Heart right ventricle (tissue), 16 donors: ENCODE measurements around the gene PIK3R1. TPM values are rescaled to one million over a fixed set of nuclear protein-coding genes. Genes with fewer than 3 reads are reported as not detected.
A peak's percentile ranks its signal among the peaks of the same experiment; 100 is the strongest.

ENCODE experiments used
- ATAC-seq, 8 donors: fragments of 200-7000 bp; cut with Tn5 transposase; one replicate each; pipeline ENCODE4 v1.9.1; 2020; ENCODE audit warnings: mild to moderate bottlenecking in 8 of 8, moderate library complexity in 8 of 8, moderate number of reproducible peaks in 1 of 8
- DNase-seq, 2 donors: peaks; one replicate each; pipeline ENCODE4 v3.0.0-alpha.2; 2020
- H3K27ac ChIP-seq, 10 donors: fragments of 200-600 bp; sonication (generic) in 2 of 10; one replicate each; pipeline versions ENCODE4 v1.5.0 to v1.8.0; 2020 to 2022; ENCODE audit warnings: mild to moderate bottlenecking in 3 of 10
- H3K27me3 ChIP-seq, 7 donors: fragments of 200-600 bp; one replicate each; pipeline ENCODE4 v1.8.0; 2021 to 2022; ENCODE audit warnings: mild to moderate bottlenecking in 2 of 7
- H3K36me3 ChIP-seq, 9 donors: fragments of 200-600 bp; sonication (generic) in 1 of 9; one replicate each; pipeline versions ENCODE4 v1.5.0 to v1.8.0; 2020 to 2022; ENCODE audit warnings: mild to moderate bottlenecking in 2 of 9
- H3K4me1 ChIP-seq, 9 donors: fragments of 200-600 bp; sonication (generic) in 1 of 9; one replicate each; pipeline versions ENCODE4 v1.5.0 to v1.8.0; 2020 to 2022; ENCODE audit warnings: mild to moderate bottlenecking in 4 of 9
- H3K4me3 ChIP-seq, 10 donors: fragments of 200-600 bp; sonication (generic) in 2 of 10; one replicate each; pipeline versions ENCODE4 v1.5.0 to v1.8.0; 2020 to 2022; ENCODE audit warnings: mild to moderate bottlenecking in 7 of 10, moderate library complexity in 2 of 10
- H3K9me3 ChIP-seq, 11 donors: fragments of 200-600 bp in 10 of 11; sonication (generic) in 2 of 11; one replicate each; pipeline versions ENCODE4 v1.5.0 to v1.8.0; 2013 to 2022; ENCODE audit warnings: mild to moderate bottlenecking in 2 of 11, control low read depth in 1 of 11, moderate library complexity in 1 of 11
- WGBS, 2 donors: extraction: QIAGEN DNeasy Blood & Tissue Kit; methylation state at CpG; one replicate each; pipeline ENCODE4 v1.1.7; 2013; ENCODE audit warnings: inconsistent platforms in 1 of 2; 5-methylcytosine and 5-hydroxymethylcytosine counted together
- intact Hi-C, 10 donors: fragments of 100-400 bp; cut with DNase I; formaldehyde crosslinking; loops; one replicate each; pipeline versions ENCODE4 v1.11.1 to v1.14.2; 2022
- long read RNA-seq, 3 donors: library from polyadenylated mRNA; unstranded; transcript quantifications; one replicate each; pipeline ENCODE4 v2.0.0, GENCODE V29; 2020 to 2021
- polyA plus RNA-seq, 2 donors: library from polyadenylated mRNA; stranded (reverse); fragments of 200-250 nt; gene quantifications; one replicate each; pipeline ENCODE4 v1.2.3, GENCODE V29; 2013
- total RNA-seq, 10 donors: library from RNA; stranded (reverse); fragmentation: NEBNext Ultra II Directional in 3 of 10; extraction: Animal tissue kit (Norgen Biotek cat#: 25700) in 3 of 10; gene quantifications; one replicate each; pipeline versions ENCODE4 v1.2.1 to v1.2.4, GENCODE V29; 2021 to 2023
- TF ChIP-seq, protein P1 (sequence below), 9 donors: fragments of 200-600 bp; sonication (generic) in 2 of 9; IDR thresholded peaks; one replicate each; pipeline versions ENCODE4 v1.5.0 to v1.8.0; 2021 to 2022; ENCODE audit warnings: antibody characterized with exemption in 9 of 9, mild to moderate bottlenecking in 5 of 9, moderate library complexity in 1 of 9
- donor health status: Arrhythmogenic right ventricular cardiomyopathy.
- donor health status: ischemic (EF 13 %, LVEDD 7.1; RV severe dilation, severe dysfunction).
- donor health status: healthy with polysubstance abuse.
- donor health status: DM: no; HTN: yes; CAD: no.
- donor health status: DM: no; HTN: no; CAD: no.
- donor health status: ischemic (EF 25% LVEDD 6.9; RV normal size, moderate dysfunction).
- donor health status: ischemic (EF 25% LVEDD 5.7; RV mildly dilated, moderate dysfunction).
- donor health status: healthy.
- donor health status: DM: yes; HTN: yes; CAD: no.
- donor health status: Ischemic cardiomyopathy.
- donor health status: ischemic (EF 35%, LVEDD 5.7; RV mildly dilated, moderate dysfunction).
- donor health status: nonischemic (EF 11% LVEDD 7.7; RV severe dilation, severe dysfunction).
- donor health status: DM: yes; HTN: yes; CAD: no.
- donor health status: PGD.
- donor health status: ischemic (EF 29% LVEDD 5.4; RV normal size, mild dysfunction).
- donor health status: nonischemic (EF 23%, LVEDD 6.1; RV moderate dilation, normal function).

PIK3R1 gene
- total RNA-seq = 100 to 1,000 TPM in 8 of 10 donors, 10 to 100 TPM in 2; 45.6 to 269 (median 148) TPM
- polyA plus RNA-seq = 10 to 100 TPM; 12.2 to 22.3 TPM
- long read RNA-seq, donor 1, full-length matches to known transcripts = 57 of 94 reads
- long read RNA-seq, donor 1, partial matches to known transcripts = 17 of 94 reads
- long read RNA-seq, donor 1, other reads (novel, unspliced or antisense) = 20 of 94 reads
- long read RNA-seq, donor 2, full-length matches to known transcripts = 107 of 160 reads
- long read RNA-seq, donor 2, partial matches to known transcripts = 31 of 160 reads
- long read RNA-seq, donor 2, other reads (novel, unspliced or antisense) = 22 of 160 reads
- long read RNA-seq, donor 3, full-length matches to known transcripts = 4 of 13 reads
- long read RNA-seq, donor 3, partial matches to known transcripts = 7 of 13 reads
- long read RNA-seq, donor 3, other reads (novel, unspliced or antisense) = 2 of 13 reads

DNA sequence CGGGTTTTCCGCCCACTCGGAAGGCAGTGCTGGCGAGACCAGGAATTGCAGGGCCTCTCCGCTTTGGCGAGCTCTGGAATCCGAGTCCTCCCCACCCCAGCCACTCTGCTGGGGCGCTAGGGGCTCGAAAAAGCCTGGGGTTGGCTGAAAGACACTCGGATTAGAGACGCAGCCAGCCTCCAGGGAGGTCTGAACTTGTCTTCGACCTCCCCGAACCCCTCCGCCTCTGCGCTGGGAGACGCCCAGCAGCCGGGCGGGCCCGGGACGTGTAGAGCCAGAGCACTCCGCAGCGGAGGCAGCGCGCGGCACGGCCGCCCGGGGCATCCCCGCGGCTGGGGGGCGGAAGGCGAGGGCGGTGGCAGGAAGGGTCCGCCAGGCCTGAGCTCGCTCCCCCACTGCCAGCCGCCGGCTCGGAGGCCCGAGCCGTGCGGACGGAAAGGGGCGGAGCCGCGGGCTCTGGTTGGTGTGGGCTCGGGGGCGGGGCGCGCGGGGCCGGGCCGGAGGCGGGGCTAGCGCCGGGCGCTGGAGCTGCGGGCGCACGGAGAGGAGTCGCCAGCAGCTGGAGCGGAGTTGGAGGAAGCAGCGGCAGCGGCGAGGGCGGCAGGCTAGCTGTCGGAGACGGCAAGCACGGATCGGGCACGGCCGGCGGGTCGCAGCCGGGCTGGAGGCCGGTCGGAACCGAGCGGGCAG is at the start of gene PIK3R1:
TSS of gene PIK3R1 (plus strand) at position 549 of the 690 bp plus-strand sequence. CDS start 10,920 bp downstream, outside the sequence.
- H3K4me1 ChIP-seq = peaks cover 2 to 40% (median 31%) of the 10 kb centered on the region in 9 donors
- H3K27ac ChIP-seq = peak within 1 kb of the TSS; percentile 97 to 100 (median 99)
- DNase-seq = peak; percentile 95 to 97
- WGBS, 2 donors = 0% methylated on average over 74 to 78 of the region's 78 CpGs
- peaks cover 0 to 4% (median 0%) of the 10 kb centered on the region in 9 donors for H3K36me3 ChIP-seq
- H3K27me3 ChIP-seq = no peaks in the 10 kb centered on the region
- peak; percentile 93 to 98 (median 96) for ATAC-seq
- intact Hi-C loops = loop anchor here in 5 of 10 donors (1.0 to 10.0 kb wide), 8 partner anchors 37 to 721 kb away; no protein-coding TSS in a partner anchor
- H3K4me3 ChIP-seq = peak within 1 kb of the TSS; percentile 80 to 99 (median 96)
- H3K9me3 ChIP-seq = peaks cover 0 to 9% (median 3%) of the 10 kb centered on the region in 11 donors
- TF ChIP-seq, protein P1, sequence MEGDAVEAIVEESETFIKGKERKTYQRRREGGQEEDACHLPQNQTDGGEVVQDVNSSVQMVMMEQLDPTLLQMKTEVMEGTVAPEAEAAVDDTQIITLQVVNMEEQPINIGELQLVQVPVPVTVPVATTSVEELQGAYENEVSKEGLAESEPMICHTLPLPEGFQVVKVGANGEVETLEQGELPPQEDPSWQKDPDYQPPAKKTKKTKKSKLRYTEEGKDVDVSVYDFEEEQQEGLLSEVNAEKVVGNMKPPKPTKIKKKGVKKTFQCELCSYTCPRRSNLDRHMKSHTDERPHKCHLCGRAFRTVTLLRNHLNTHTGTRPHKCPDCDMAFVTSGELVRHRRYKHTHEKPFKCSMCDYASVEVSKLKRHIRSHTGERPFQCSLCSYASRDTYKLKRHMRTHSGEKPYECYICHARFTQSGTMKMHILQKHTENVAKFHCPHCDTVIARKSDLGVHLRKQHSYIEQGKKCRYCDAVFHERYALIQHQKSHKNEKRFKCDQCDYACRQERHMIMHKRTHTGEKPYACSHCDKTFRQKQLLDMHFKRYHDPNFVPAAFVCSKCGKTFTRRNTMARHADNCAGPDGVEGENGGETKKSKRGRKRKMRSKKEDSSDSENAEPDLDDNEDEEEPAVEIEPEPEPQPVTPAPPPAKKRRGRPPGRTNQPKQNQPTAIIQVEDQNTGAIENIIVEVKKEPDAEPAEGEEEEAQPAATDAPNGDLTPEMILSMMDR (IDR thresholded peaks at IDR 0.05) = peak in 7 of 9 donors; percentile 4 to 70 (median 43)

DNA sequence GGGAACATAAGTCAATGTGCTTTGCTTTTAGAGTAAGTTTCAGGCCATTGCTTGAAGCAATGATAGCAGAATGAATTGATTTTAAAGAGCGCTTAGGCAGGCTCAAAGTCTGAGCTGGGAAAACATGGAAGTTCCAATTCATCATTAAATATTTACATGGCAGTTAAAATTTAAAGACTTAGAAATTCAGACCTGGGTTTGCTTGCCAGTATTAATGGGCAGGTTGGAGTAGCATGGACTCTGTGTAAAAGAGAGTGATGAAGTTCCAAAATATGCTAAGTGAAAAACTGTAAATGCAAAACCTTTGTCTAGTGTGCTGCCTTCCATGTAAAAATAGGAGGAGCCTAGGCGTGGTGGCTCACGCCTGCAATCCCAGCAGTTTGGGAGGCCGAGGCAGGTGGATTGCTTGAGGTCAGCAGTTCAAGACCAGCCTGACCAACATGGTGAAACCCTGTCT is 48.3 kb upstream of the PIK3R1 start:
- DNase-seq = no peak
- WGBS, 2 donors = 97 to 99% methylated on average over 4 of the region's 4 CpGs
- no peak for ATAC-seq
- Histone ChIP-seq H3K36me3 (no peaks in the 10 kb centered on the region), H3K9me3 (no peaks in the 10 kb centered on the region), H3K4me3 (no peak overlapping the region), H3K4me1 (peaks cover 3 to 24% (median 19%) of the 10 kb centered on the region in 9 donors), H3K27me3 (no peaks in the 10 kb centered on the region), H3K27ac (no peak overlapping the region)
- intact Hi-C loops = no loop called here
- TF ChIP-seq, protein P1 (IDR thresholded peaks at IDR 0.05) = no peak

DNA sequence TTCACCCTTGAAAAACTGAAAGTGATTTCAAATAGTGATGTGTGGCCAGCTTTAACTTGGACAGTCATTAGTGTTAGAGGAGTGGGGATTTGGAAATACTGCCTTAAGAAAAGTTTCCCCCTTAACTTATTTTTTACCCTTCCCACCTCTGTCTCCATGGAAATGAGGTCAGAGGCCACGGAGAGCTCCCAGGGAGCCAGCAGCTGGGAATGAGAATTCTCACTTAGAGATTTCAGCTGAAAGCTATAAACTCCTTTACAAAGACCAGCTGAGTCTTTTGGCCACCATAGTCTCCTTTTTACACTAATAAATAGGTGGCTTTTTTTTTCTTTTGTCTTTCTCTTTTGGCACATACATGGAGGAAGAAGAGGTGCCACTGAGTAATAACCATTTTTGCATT is 45.7 kb upstream of the PIK3R1 start:
- 39 to 61% methylated on average over 1 of the region's 1 CpG for WGBS, 2 donors
- TF ChIP-seq, protein P1 (IDR thresholded peaks at IDR 0.05) = no peak
- no peaks in the 10 kb centered on the region for H3K27me3 ChIP-seq
- intact Hi-C loops = no loop called here
- H3K9me3 ChIP-seq = no peaks in the 10 kb centered on the region
- peak in 6 of 8 donors; percentile 36 to 69 (median 46) for ATAC-seq
- no peak overlapping the region for H3K4me3 ChIP-seq
- peak; percentile 18 to 21 for DNase-seq
- peaks cover 3 to 27% (median 23%) of the 10 kb centered on the region in 9 donors for H3K4me1 ChIP-seq
- peak overlapping the region in 2 of 10 donors; percentile 23 to 71 for H3K27ac ChIP-seq
- H3K36me3 ChIP-seq = no peaks in the 10 kb centered on the region
